Measurements from ENCODE around the gene MACROD2.

MACROD2 gene

GRCh38 chr20:14580418-14581074 lies 585.2 kb downstream of the MACROD2 start:
- Histone ChIP-seq H3K27me3 (ENCODE audit: control insufficient read depth, insufficient read depth, low read length) (no peaks in the 10 kb centered on the region), H3K4me1 (ENCODE audit: control insufficient read depth, insufficient read depth, low read length) (no peaks in the 10 kb centered on the region), H3K9me3 (ENCODE audit: control insufficient read depth, insufficient read depth, low read length) (no peaks in the 10 kb centered on the region), H3K4me3 (ENCODE audit: low read depth, low read length) (no peak overlapping the region), H3K9ac (ENCODE audit: low read depth, low read length) (no peak overlapping the region), H3K36me3 (ENCODE audit: control insufficient read depth, insufficient read depth, low read length) (no peaks in the 10 kb centered on the region)

- Histone ChIP-seq H3K4me3 (ENCODE audit: low read depth, low read length) (no peak overlapping the region), H3K36me3 (ENCODE audit: control insufficient read depth, insufficient read depth, low read length) (no peaks in the 10 kb centered on the region), H3K9ac (ENCODE audit: low read depth, low read length) (no peak overlapping the region), H3K9me3 (ENCODE audit: control insufficient read depth, insufficient read depth, low read length) (no peaks in the 10 kb centered on the region), H3K27me3 (ENCODE audit: control insufficient read depth, insufficient read depth, low read length) (no peaks in the 10 kb centered on the region), H3K4me1 (ENCODE audit: control insufficient read depth, insufficient read depth, low read length) (no peaks in the 10 kb centered on the region)
Measured at GRCh38 chr20:14581731-14582130, 586.4 kb downstream of the MACROD2 start.

- Histone ChIP-seq H3K4me1 (ENCODE audit: control insufficient read depth, insufficient read depth, low read length) (no peaks in the 10 kb centered on the region), H3K27me3 (ENCODE audit: control insufficient read depth, insufficient read depth, low read length) (no peaks in the 10 kb centered on the region), H3K36me3 (ENCODE audit: control insufficient read depth, insufficient read depth, low read length) (no peaks in the 10 kb centered on the region), H3K9me3 (ENCODE audit: control insufficient read depth, insufficient read depth, low read length) (no peaks in the 10 kb centered on the region), H3K9ac (ENCODE audit: low read depth, low read length) (no peak overlapping the region), H3K4me3 (ENCODE audit: low read depth, low read length) (no peak overlapping the region)
Measured at GRCh38 chr20:14582855-14583254, 587.5 kb downstream of the MACROD2 start.

GRCh38 chr20:14583413-14583812 lies 588.1 kb downstream of the MACROD2 start:
- Histone ChIP-seq H3K9me3 (ENCODE audit: control insufficient read depth, insufficient read depth, low read length) (no peaks in the 10 kb centered on the region), H3K27me3 (ENCODE audit: control insufficient read depth, insufficient read depth, low read length) (no peaks in the 10 kb centered on the region), H3K4me3 (ENCODE audit: low read depth, low read length) (no peak overlapping the region), H3K9ac (ENCODE audit: low read depth, low read length) (no peak overlapping the region), H3K4me1 (ENCODE audit: control insufficient read depth, insufficient read depth, low read length) (no peaks in the 10 kb centered on the region), H3K36me3 (ENCODE audit: control insufficient read depth, insufficient read depth, low read length) (no peaks in the 10 kb centered on the region)

- Histone ChIP-seq H3K36me3 (ENCODE audit: control insufficient read depth, insufficient read depth, low read length) (no peaks in the 10 kb centered on the region), H3K9me3 (ENCODE audit: control insufficient read depth, insufficient read depth, low read length) (no peaks in the 10 kb centered on the region), H3K9ac (ENCODE audit: low read depth, low read length) (no peak overlapping the region), H3K4me1 (ENCODE audit: control insufficient read depth, insufficient read depth, low read length) (no peaks in the 10 kb centered on the region), H3K4me3 (ENCODE audit: low read depth, low read length) (no peak overlapping the region), H3K27me3 (ENCODE audit: control insufficient read depth, insufficient read depth, low read length) (no peaks in the 10 kb centered on the region)
Measured at GRCh38 chr20:14589383-14589782, 594.1 kb downstream of the MACROD2 start.

- Histone ChIP-seq H3K4me3 (ENCODE audit: low read depth, low read length) (no peak overlapping the region), H3K36me3 (ENCODE audit: control insufficient read depth, insufficient read depth, low read length) (no peaks in the 10 kb centered on the region), H3K9ac (ENCODE audit: low read depth, low read length) (no peak overlapping the region), H3K9me3 (ENCODE audit: control insufficient read depth, insufficient read depth, low read length) (no peaks in the 10 kb centered on the region), H3K27me3 (ENCODE audit: control insufficient read depth, insufficient read depth, low read length) (no peaks in the 10 kb centered on the region), H3K4me1 (ENCODE audit: control insufficient read depth, insufficient read depth, low read length) (no peaks in the 10 kb centered on the region)
Measured at GRCh38 chr20:14595051-14595450, 599.7 kb downstream of the MACROD2 start.

GRCh38 chr20:14597206-14597715 lies 601.9 kb downstream of the MACROD2 start:
- Histone ChIP-seq H3K36me3 (ENCODE audit: control insufficient read depth, insufficient read depth, low read length) (no peaks in the 10 kb centered on the region), H3K4me1 (ENCODE audit: control insufficient read depth, insufficient read depth, low read length) (no peaks in the 10 kb centered on the region), H3K9me3 (ENCODE audit: control insufficient read depth, insufficient read depth, low read length) (no peaks in the 10 kb centered on the region), H3K9ac (ENCODE audit: low read depth, low read length) (no peak overlapping the region), H3K27me3 (ENCODE audit: control insufficient read depth, insufficient read depth, low read length) (no peaks in the 10 kb centered on the region), H3K4me3 (ENCODE audit: low read depth, low read length) (no peak overlapping the region)

GRCh38 chr20:14599613-14600012 lies 604.3 kb downstream of the MACROD2 start:
- no peaks in the 10 kb centered on the region for H3K4me1 ChIP-seq (ENCODE audit: control insufficient read depth, insufficient read depth, low read length)

GRCh38 chr20:14600527-14600926 lies 605.2 kb downstream of the MACROD2 start:
- no peak overlapping the region for H3K4me3 ChIP-seq (ENCODE audit: low read depth, low read length)
- no peaks in the 10 kb centered on the region for H3K27me3 ChIP-seq (ENCODE audit: control insufficient read depth, insufficient read depth, low read length)
- H3K9ac ChIP-seq (ENCODE audit: low read depth, low read length): no peak overlapping the region
- H3K4me1 ChIP-seq (ENCODE audit: control insufficient read depth, insufficient read depth, low read length): no peaks in the 10 kb centered on the region
- no peaks in the 10 kb centered on the region for H3K36me3 ChIP-seq (ENCODE audit: control insufficient read depth, insufficient read depth, low read length)
- no peaks in the 10 kb centered on the region for H3K9me3 ChIP-seq (ENCODE audit: control insufficient read depth, insufficient read depth, low read length)

More at GRCh38 chr20:14599613-14600012, 604.3 kb downstream of the MACROD2 start:
- Histone ChIP-seq H3K9me3 (ENCODE audit: control insufficient read depth, insufficient read depth, low read length) (no peaks in the 10 kb centered on the region), H3K27me3 (ENCODE audit: control insufficient read depth, insufficient read depth, low read length) (no peaks in the 10 kb centered on the region), H3K4me3 (ENCODE audit: low read depth, low read length) (no peak overlapping the region), H3K36me3 (ENCODE audit: control insufficient read depth, insufficient read depth, low read length) (no peaks in the 10 kb centered on the region), H3K9ac (ENCODE audit: low read depth, low read length) (no peak overlapping the region)

- no peak overlapping the region for H3K4me3 ChIP-seq (ENCODE audit: low read depth, low read length)
- H3K36me3 ChIP-seq (ENCODE audit: control insufficient read depth, insufficient read depth, low read length): no peaks in the 10 kb centered on the region
- no peak overlapping the region for H3K9ac ChIP-seq (ENCODE audit: low read depth, low read length)
- no peaks in the 10 kb centered on the region for H3K4me1 ChIP-seq (ENCODE audit: control insufficient read depth, insufficient read depth, low read length)
- no peaks in the 10 kb centered on the region for H3K27me3 ChIP-seq (ENCODE audit: control insufficient read depth, insufficient read depth, low read length)
- no peaks in the 10 kb centered on the region for H3K9me3 ChIP-seq (ENCODE audit: control insufficient read depth, insufficient read depth, low read length)
Measured at GRCh38 chr20:14604143-14604542, 608.8 kb downstream of the MACROD2 start.

GRCh38 chr20:14609328-14610221 lies 614.3 kb downstream of the MACROD2 start:
- no peaks in the 10 kb centered on the region for H3K4me1 ChIP-seq (ENCODE audit: control insufficient read depth, insufficient read depth, low read length)
- H3K27me3 ChIP-seq (ENCODE audit: control insufficient read depth, insufficient read depth, low read length): no peaks in the 10 kb centered on the region
- H3K9ac ChIP-seq (ENCODE audit: low read depth, low read length): no peak overlapping the region
- H3K9me3 ChIP-seq (ENCODE audit: control insufficient read depth, insufficient read depth, low read length): no peaks in the 10 kb centered on the region
- H3K4me3 ChIP-seq (ENCODE audit: low read depth, low read length): no peak overlapping the region
- H3K36me3 ChIP-seq (ENCODE audit: control insufficient read depth, insufficient read depth, low read length): no peaks in the 10 kb centered on the region

- Histone ChIP-seq H3K36me3 (ENCODE audit: control insufficient read depth, insufficient read depth, low read length) (no peaks in the 10 kb centered on the region), H3K4me3 (ENCODE audit: low read depth, low read length) (no peak overlapping the region), H3K4me1 (ENCODE audit: control insufficient read depth, insufficient read depth, low read length) (no peaks in the 10 kb centered on the region), H3K27me3 (ENCODE audit: control insufficient read depth, insufficient read depth, low read length) (no peaks in the 10 kb centered on the region), H3K9ac (ENCODE audit: low read depth, low read length) (no peak overlapping the region), H3K9me3 (ENCODE audit: control insufficient read depth, insufficient read depth, low read length) (no peaks in the 10 kb centered on the region)
Measured at GRCh38 chr20:14611479-14611878, 616.2 kb downstream of the MACROD2 start.

Measured in iPS-15b (cell line).